Spinal cord (tissue), 10 donors: ENCODE measurements around the gene EDARADD. TPM values are rescaled to one million over a fixed set of nuclear protein-coding genes. Genes with fewer than 3 reads are reported as not detected.
"Not testable (repeated sequence)": the region's sequence is repeated elsewhere in the genome, so short reads cannot be mapped to it uniquely, and the experiment has no call there.

ENCODE experiments used
- DNase-seq, 6 donors: peaks; one replicate each; pipeline versions ENCODE4 v3.0.0 to v3.0.0-alpha.2; 2013 to 2015; ENCODE audit warnings: low spot score in 6 of 6, low read depth in 4 of 6
- H3K27ac ChIP-seq: one replicate; pipeline ENCODE4 v1.5.1; 2013; ENCODE audit warnings: low read depth, low read length, control low read depth
- H3K27me3 ChIP-seq: one replicate; pipeline ENCODE4 v1.6.1; 2013; ENCODE audit warnings: low read length; ENCODE audit not compliant: control insufficient read depth, insufficient read depth
- H3K36me3 ChIP-seq: one replicate; pipeline ENCODE4 v1.6.1; 2013; ENCODE audit warnings: low read length; ENCODE audit not compliant: control insufficient read depth, insufficient read depth
- H3K4me1 ChIP-seq: one replicate; pipeline ENCODE4 v1.6.1; 2013; ENCODE audit warnings: low read length; ENCODE audit not compliant: control insufficient read depth, insufficient read depth
- H3K4me3 ChIP-seq: one replicate; pipeline ENCODE4 v1.5.1; 2013; ENCODE audit warnings: low read depth, low read length, control low read depth
- H3K9me3 ChIP-seq: one replicate; pipeline ENCODE4 v1.6.1; 2013; ENCODE audit warnings: low read length; ENCODE audit not compliant: control insufficient read depth, insufficient read depth
- WGBS: methylation state at CpG from one replicate; pipeline ENCODE4 v1.1.5; 2013; ENCODE audit warnings: missing lambda C conversion rate; ENCODE audit not compliant: insufficient coverage; 5-methylcytosine and 5-hydroxymethylcytosine counted together
- polyA plus RNA-seq, 2 donors: library from polyadenylated mRNA; unstranded; fragments of 120-200 nt; gene quantifications; one replicate each; pipeline ENCODE4 v1.2.1, GENCODE V29; 2013; ENCODE audit not compliant: insufficient read length in 2 of 2
- total RNA-seq, 2 donors: library from RNA; depleted of rRNA in 1 of 2; stranded (reverse); fragments of 120-200 nt in 1 of 2; fragments of >200 nt in 1 of 2; gene quantifications; one replicate each; pipeline versions ENCODE4 v1.2.3 to v1.2.4, GENCODE V29; 2013 to 2014
- donor health status: healthy.

The EDARADD gene
- total and polyA plus RNA-seq, 4 donors, result 0.89 to 2.1 (median 1.4) TPM

GRCh38 chr1:236504338-236504737 lies 110.3 kb downstream of the EDARADD start:
- H3K36me3 ChIP-seq, result not testable (repeated sequence)

DNA sequence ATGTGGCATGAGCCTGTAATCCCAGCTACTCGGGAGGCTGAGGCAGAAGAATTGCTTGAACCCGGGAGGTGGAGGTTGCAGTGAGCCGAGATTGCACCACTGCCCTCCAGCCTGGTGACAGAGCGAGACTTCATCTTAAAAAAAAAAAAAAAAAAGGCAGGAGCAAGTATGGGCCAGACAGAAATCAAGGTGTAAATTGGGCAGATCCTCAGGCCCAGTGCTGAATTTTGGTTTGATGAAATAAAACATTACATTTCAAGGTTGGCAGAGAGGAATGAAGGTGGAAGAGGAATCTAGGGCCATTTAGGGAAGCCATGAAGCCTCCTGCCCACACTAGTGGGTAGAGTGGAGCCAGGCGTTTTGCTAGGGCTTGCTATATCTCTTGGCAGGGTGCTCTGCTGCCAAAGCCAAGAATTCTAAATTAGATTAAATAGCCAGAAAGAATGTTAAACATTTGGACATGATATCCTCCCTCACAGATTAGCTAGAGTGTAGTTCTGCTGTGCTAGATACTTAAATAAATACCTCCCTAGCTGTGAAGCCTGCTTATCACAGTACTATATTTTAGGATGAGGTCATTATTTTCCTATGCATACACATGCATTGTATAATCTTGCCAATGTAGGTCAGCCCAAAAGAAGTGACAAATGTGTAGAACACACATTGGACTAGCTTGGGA lies 113.1 kb downstream of the EDARADD start:
- Histone ChIP-seq H3K9me3 (no peaks in the 10 kb centered on the region), H3K27me3 (no peaks in the 10 kb centered on the region), H3K4me1 (peaks cover 6% of the 10 kb centered on the region), H3K4me3 (no peak overlapping the region), H3K36me3 (no peaks in the 10 kb centered on the region), H3K27ac (no peak overlapping the region)
- WGBS, result 94% methylated on average over 4 of the region's 5 CpGs
- peak in 2 of 6 donors; percentile 65 to 90 for DNase-seq

More at GRCh38 chr1:236504338-236504737, 110.3 kb downstream of the EDARADD start:
- not testable (repeated sequence) for H3K4me3 ChIP-seq, H3K27me3 ChIP-seq, H3K27ac ChIP-seq, H3K4me1 ChIP-seq, DNase-seq, H3K9me3 ChIP-seq
- no CpG with 5 or more reads among the region's 3 CpGs for WGBS

DNA sequence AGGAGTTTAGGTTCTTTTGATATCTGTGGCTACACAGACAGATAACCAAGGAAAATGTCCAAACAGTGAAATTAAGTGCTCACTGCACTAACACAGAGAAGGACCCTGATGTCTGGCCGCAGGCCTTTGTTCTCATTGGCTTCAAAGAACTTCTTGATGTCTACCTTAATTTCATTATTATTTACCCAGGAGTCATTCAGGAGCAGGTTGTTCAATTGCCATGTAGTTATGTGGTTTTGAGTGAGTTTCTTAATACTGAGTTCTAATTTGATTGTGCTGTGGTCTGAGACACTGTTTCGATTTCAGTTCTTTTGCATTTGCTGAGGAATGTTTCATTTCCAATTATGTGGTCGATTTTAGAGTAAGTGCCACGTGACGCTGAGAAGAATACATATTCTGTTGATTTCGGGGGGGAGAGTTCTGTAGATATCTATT lies 114.5 kb downstream of the EDARADD start:
- H3K27me3 ChIP-seq, result no peaks in the 10 kb centered on the region
- no peak overlapping the region for H3K4me3 ChIP-seq
- H3K4me1 ChIP-seq, result no peaks in the 10 kb centered on the region
- no peaks in the 10 kb centered on the region for H3K9me3 ChIP-seq
- 100% methylated on average over 4 of the region's 6 CpGs for WGBS
- no peak overlapping the region for H3K27ac ChIP-seq
- no peaks in the 10 kb centered on the region for H3K36me3 ChIP-seq
- no peak for DNase-seq

DNA sequence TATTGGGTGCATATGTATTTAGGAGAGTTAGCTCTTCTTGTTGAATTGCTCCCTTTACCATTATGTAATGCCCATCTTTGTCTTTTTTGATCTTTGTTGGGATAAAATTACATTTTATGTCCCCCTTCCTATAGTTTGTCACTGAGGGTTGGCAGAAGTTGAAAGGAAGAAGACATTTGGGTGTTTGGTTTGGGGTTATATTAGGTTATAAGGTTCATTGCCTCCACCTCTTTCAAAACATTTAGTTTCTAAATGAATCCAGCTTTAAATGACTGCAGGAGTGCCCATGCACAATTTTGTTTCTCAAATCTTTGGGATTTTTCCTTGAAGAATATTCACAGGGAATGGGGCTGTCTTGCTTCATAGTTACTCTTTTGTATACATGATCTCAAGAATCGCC lies 115.1 kb downstream of the EDARADD start:
- H3K27ac ChIP-seq, result no peak overlapping the region
- no peaks in the 10 kb centered on the region for H3K27me3 ChIP-seq
- H3K36me3 ChIP-seq, result no peaks in the 10 kb centered on the region
- no peak overlapping the region for H3K4me3 ChIP-seq
- no peaks in the 10 kb centered on the region for H3K4me1 ChIP-seq
- DNase-seq, result no peak
- no peaks in the 10 kb centered on the region for H3K9me3 ChIP-seq
- 60% methylated on average over 1 of the region's 1 CpG for WGBS

DNA sequence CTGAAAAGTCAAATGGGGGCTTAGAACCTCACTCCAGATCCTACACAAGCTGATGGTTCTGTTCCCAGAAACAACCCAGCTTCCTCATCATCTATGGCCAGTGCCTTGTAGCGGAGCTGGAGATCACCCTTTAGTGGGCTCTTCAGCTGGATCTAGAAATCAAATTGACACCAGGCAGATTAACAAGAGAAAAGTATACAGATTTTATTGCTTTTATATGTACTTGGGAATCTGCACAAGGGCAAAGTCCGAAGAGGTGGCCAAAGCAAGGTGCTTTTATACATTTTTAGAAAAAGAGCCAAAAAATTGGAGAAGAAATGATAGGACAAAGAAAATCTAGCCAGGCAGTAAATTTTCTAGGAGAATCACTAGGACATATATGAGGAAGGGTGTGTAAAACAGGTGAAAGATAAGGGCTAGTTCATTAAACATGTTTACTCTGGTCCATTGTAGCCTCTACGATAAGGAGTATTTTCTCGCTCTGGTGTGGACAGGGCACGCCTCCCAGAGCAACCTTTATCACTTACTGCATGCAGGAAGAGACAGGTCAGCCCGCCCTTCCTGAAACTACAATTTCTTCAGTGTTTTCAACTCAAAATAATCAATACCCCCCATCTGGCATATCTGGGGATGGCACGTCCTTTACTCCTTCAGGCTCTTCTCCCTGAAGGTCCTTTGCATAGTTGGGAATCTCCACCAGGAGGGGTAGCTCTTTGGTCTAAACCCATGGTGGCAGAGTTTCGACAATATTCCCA lies 115.7 kb downstream of the EDARADD start:
- no peaks in the 10 kb centered on the region for H3K9me3 ChIP-seq
- H3K4me3 ChIP-seq, result no peak overlapping the region
- DNase-seq, result no peak
- no peaks in the 10 kb centered on the region for H3K27me3 ChIP-seq
- no peak overlapping the region for H3K27ac ChIP-seq
- WGBS, result 91% methylated on average over 4 of the region's 8 CpGs
- no peaks in the 10 kb centered on the region for H3K4me1 ChIP-seq
- no peaks in the 10 kb centered on the region for H3K36me3 ChIP-seq

GRCh38 chr1:236511735-236512418 lies 117.8 kb downstream of the EDARADD start:
- Histone ChIP-seq H3K27me3 (no peaks in the 10 kb centered on the region), H3K36me3 (no peaks in the 10 kb centered on the region), H3K4me1 (no peaks in the 10 kb centered on the region), H3K9me3 (no peaks in the 10 kb centered on the region), H3K27ac (no peak overlapping the region), H3K4me3 (no peak overlapping the region)
- peak in 1 of 6 donors; percentile 65 for DNase-seq
- 87% methylated on average over 6 of the region's 11 CpGs for WGBS

- no peak overlapping the region for H3K4me3 ChIP-seq
- H3K4me1 ChIP-seq, result no peaks in the 10 kb centered on the region
- no peak for DNase-seq
- H3K36me3 ChIP-seq, result no peaks in the 10 kb centered on the region
- H3K27ac ChIP-seq, result no peak overlapping the region
- WGBS, result no CpG with 5 or more reads among the region's 4 CpGs
- no peaks in the 10 kb centered on the region for H3K9me3 ChIP-seq
- H3K27me3 ChIP-seq, result no peaks in the 10 kb centered on the region
Observed at GRCh38 chr1:236514703-236515442, 120.8 kb downstream of the EDARADD start.

DNA sequence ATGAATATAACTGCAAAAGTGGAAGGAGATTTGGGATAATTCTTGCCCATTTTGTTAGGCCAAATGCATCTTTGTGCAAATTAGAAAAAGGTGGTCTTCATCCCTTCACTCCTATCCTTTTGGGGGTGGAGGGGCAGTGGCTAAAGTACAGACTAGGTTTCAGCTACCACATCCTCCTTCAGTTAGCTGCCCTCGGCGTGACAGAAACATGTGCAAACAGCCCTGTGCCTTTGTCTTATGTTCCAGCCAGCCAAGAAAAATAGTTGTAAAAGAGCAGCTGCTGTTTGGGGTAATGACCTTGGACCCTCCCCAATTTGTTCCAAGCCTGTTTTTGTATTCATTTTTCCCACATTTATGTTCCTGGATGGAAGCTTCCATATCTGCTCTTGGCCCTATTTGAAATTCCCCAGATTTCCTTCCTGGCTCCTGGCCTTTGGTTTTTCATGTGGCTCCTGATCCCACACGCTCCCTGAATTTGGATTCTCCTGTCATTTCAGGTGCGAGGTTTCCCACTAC lies 121.4 kb downstream of the EDARADD start:
- Histone ChIP-seq H3K4me1 (no peaks in the 10 kb centered on the region), H3K36me3 (no peaks in the 10 kb centered on the region), H3K9me3 (no peaks in the 10 kb centered on the region), H3K4me3 (no peak overlapping the region), H3K27me3 (no peaks in the 10 kb centered on the region), H3K27ac (no peak overlapping the region)
- DNase-seq, result peak in 1 of 6 donors; percentile 22
- WGBS, result 100% methylated on average over 1 of the region's 4 CpGs
